ENCODE measurements around the gene MAPKAP1.

MAPKAP1 gene

DNA sequence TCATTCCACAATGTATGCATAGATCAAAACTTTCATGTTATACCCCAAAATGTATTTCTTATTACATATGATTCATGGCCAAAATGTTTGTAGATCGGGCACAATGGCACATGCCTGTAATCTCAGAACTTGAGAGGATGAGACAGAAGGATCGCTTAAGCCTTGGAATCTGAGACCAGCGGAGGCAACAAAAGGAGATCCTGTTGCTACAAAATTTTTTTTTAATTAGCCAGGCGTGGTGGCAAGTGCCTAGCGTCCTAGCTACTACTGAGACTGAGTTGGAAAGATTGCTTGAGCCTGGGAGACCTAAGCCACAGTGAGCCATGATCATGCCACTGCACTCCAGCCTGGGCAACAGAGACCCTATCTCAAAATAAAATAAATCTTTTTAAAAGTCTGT is 89.9 kb downstream of the MAPKAP1 start:
- no peak overlapping the region for H3K27ac ChIP-seq
- TF ChIP-seq, protein P1, sequence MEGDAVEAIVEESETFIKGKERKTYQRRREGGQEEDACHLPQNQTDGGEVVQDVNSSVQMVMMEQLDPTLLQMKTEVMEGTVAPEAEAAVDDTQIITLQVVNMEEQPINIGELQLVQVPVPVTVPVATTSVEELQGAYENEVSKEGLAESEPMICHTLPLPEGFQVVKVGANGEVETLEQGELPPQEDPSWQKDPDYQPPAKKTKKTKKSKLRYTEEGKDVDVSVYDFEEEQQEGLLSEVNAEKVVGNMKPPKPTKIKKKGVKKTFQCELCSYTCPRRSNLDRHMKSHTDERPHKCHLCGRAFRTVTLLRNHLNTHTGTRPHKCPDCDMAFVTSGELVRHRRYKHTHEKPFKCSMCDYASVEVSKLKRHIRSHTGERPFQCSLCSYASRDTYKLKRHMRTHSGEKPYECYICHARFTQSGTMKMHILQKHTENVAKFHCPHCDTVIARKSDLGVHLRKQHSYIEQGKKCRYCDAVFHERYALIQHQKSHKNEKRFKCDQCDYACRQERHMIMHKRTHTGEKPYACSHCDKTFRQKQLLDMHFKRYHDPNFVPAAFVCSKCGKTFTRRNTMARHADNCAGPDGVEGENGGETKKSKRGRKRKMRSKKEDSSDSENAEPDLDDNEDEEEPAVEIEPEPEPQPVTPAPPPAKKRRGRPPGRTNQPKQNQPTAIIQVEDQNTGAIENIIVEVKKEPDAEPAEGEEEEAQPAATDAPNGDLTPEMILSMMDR (conservative IDR thresholded peaks at IDR 0.05): no peak

DNA sequence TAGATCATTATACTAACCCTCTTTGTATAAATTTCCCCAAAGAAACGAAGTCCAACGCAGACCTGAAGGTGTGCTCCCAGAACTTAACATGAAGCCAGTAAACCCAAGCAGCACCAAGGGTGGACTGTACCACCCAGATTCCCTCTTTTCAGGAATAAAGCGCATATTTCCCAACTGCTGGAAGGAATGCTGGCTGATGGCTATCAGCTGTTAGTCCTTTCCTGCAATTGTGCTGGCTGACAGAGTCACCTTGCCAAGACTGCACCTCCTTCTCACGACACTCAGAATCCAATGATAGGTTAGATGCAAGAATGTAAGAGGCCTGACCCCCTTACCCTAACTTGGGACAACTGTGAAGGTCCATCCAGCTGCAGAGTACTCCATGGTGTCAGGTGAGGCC is 93.9 kb downstream of the MAPKAP1 start:
- TF ChIP-seq, protein P1 (conservative IDR thresholded peaks at IDR 0.05): no peak
- no peak overlapping the region for H3K27ac ChIP-seq

DNA sequence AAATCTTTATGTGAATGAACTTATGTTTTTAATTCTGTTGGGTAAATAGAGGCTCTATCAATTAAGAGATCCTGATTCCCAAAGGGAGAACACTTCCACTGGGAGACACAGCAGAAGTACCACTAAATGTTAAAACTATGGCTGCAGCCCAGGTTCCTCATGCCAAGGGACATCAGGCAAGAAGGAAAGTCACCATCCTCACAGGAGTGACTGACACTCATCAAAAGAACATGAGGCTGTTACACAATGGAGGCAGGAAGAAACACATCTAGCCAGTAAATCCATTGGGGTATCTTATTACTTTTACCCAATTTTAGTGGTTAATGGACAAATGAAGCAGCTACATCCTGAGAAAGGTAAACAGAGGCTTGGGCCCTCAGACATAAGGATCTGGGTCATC is 94.4 kb downstream of the MAPKAP1 start:
- H3K27ac ChIP-seq: no peak overlapping the region
- TF ChIP-seq, protein P1 (conservative IDR thresholded peaks at IDR 0.05): no peak

DNA sequence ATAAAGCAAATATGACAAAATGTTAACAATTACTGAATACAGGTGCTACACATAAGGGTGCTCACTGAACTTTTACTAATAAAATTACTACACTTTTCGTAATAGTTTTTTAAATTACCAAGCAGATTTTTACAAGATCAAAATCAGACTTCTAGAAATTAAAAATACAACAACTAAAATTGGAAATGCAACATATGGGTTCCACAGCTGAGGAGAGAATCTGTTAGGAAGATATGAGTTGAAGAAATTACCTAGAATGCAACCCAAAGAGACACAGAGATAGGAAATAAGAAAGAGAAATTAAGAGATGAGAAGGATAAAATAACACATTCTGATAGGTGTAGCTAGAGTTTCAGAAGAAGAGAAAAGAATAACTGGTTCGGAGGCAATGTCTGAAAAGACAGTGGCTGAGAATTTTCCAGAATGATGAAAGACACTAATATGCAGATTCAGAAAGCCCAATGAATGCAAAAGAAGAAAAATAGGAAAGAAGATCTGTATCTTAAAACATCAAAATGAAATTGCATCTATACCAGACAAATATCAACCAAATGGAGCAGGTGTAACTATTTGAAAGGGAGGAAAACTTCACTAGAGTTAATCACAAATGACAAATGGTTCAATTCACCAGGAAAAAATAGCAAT is 95.8 kb downstream of the MAPKAP1 start:
- H3K27ac ChIP-seq: no peak overlapping the region
- TF ChIP-seq, protein P1 (conservative IDR thresholded peaks at IDR 0.05): no peak

DNA sequence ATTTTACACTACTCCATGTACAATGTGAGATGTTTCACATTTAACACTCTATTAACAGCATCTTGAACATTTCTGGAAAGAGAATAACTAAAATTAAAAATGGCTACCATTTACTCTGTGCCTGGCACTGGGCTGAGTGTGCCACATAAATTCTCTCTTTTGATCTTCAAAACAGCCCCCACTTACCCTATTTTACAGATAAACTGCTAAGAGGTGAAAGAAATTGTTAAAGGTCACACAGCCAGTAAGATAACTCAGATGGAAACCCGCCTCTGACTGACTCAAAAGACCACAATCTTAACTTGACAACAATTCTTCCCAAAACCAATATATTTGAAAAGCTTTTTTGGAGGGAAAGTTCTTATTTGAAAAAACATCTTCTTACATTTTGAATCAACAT is 97.3 kb downstream of the MAPKAP1 start:
- TF ChIP-seq, protein P1 (conservative IDR thresholded peaks at IDR 0.05): no peak
- H3K27ac ChIP-seq: no peak overlapping the region

DNA sequence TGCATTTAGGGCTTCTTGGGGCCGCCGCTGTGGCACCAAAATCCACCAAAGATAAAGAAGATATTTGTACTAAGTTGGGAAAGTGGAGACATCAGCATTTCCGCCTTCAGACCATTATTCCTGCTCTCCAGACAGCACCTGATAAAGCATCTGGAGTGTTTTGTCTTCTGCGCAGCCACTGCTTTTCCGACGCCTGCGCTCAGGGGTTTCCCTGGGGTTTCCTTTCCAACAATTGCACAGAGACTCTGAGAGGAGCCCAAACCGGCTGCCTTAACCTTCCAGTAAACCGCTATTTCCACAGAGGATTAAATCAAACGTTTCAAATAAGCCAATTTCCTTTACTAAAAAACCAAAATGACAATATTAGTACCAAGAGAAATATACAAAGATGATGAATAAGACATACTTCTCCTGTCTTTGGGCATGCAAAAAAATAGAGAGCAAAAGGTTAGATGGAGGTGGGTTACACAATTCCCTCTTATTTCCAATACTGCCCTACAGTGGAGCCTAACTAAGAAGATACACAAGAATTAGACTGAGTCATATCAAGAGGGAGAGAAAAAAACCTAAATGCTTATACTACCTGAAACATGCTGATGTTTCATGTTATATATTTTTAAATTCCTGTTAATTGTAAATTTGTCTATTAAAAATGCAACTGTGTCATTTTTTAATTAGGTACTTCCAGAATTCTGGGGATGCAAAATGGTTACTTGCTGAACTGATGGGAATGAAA is 98.4 kb downstream of the MAPKAP1 start:
- TF ChIP-seq, protein P1 (conservative IDR thresholded peaks at IDR 0.05): no peak
- no peak overlapping the region for H3K27ac ChIP-seq

DNA sequence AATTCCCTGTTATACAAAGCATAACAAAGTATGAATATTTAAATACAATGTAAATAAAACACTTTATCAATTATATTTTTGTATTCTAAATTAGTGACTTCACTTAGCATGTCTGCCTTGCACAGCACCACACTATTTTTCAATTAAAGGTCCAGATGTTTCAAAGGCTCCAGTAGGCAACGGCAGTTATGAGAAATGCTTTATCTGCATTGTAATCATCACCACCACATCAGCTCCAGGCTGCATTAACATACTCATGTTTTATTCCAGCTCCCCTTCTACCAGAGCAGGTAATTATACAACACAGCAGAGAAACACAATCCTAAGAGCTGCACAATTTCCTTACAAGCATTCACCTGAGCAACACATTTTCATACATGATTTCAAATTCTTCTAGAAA is 102.8 kb downstream of the MAPKAP1 start:
- TF ChIP-seq, protein P1 (conservative IDR thresholded peaks at IDR 0.05): no peak

More for the DNA sequence above, 102.8 kb downstream of the MAPKAP1 start:
- H3K27ac ChIP-seq: no peak overlapping the region

Data from VCaP (cell line).